HG03571 (cell line): Measurements from ENCODE around the gene MST1.

Experiments used
- ATAC-seq: cut with Tn5 transposase; IDR thresholded peaks from one replicate; pipeline ENCODE4 v1.9.1; 2021; ENCODE audit not compliant: unreplicated experiment

Gene MST1

DNA sequence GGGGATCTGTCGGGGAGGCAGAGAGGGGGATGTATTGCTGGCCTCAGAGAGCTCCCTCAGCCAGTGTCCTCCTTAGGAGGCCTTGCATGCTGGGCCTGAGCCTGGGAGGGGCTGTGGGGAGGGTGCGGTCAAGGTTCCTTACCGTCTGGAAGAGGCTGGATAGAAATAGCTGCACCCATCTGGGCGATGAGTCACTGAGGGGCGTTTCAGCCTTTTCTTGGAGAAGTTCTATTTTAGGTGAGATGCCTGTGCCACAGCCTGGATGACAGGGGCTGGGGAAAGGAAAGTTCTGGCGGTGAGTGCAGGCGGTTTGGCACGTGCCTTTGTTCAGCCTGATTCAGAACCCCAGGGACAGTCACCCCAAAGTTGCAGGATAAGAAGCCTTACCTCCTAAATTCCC, 50.8 kb downstream of the MST1 start:
- ATAC-seq, result no peak

DNA sequence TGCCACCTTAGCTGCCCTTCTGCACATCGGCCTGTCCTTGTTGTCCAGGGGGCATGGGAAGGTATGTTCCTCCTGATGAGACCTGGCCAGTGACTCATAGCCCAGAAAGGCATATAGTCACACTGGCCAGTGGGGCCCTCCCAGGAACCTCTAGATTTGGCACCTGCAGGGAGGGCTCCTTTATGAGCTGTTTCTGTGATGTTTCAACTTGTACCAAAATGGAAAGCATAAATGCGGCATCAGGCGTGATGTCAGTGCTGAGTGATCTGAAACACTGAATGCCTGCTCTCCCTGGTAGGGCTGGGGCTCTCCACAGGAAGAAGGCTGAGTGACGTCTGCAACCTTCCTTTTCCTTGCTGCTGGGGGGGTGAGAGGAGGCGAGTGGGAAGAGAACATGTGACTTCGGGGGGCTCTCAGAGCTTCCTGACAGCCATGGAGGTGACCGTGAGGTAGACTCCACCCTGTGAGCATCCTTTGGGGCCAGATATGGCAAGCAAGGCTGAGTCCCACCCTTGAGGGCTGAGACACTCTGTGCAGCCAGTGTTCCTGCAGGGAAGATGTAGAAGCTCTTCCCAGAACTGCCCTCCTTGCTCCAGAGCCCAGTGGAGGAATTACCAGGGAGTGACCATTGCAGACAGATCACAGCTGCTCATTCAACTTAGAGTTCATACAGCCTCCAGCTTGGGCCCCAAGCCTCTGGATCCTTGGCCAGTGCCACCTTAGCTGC, 52.2 kb downstream of the MST1 start:
- no peak for ATAC-seq

DNA sequence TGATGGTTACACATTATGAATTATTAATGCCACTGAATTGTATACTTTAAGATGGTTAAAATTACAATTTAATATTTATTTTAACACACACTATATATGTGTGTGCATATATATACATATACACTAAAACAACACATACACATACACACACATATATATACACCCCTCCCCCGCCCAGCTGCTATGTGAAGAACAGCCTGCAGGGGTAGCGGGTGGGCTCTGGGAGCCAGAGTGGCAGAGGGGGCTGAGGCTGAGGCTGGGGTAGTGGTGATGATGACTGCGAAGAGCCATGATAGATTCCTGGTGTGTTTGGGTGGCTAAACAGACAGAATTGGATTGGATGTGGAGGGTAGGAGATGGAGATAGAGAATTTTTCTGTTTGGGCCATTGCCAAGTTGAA, 54.5 kb downstream of the MST1 start:
- no peak for ATAC-seq
